Measurements from ENCODE around the gene C17orf67. TPM values are rescaled to one million over a fixed set of nuclear protein-coding genes. Genes with fewer than 3 reads are reported as not detected.

C17orf67 gene
- total RNA-seq, 1 donor from 2014 or later = 10.1 TPM

DNA sequence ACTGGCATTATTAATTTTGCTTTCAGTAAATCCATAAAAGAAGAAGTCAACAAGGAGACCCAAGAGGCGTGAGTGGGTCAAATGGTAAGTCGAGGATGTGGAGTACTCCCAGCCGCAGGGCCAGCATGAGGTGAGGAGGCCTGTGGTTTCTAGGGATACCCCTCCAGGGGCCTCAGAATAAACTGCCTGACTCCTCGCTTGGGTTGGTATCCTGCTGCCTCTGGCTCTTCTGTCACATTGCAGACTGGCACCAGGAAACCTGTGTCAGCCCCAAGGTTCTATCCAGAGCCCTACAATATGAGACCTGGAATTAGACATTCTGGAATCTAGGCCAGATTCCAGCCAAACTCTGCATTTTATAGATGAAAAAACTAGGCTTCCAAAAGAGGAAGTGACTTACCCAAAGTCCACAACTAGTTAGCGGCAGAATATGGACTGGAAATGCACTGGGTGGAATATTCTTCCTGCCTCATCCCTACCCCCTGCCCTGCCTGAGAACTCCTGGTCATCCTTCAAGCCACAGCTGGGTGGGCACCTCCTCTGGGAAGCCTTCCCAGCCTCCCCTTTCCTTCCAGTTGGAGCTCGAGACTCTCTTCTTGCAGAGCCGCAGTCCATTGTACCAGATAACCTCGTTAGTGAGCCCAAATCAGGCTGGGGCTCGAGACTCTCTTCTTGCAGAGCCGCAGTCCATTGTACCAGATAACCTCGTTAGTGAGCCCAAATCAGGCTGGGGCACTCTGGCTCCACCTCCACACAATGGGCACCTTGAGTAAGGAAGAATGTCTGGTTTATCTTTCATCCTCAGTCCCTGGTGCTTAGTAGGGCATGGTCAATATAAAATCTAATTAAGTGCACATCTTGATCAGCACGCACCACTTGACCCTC is 22.6 kb downstream of the C17orf67 start:
- no peaks in the 10 kb centered on the region for H3K27me3 ChIP-seq
- TF ChIP-seq, protein P1, sequence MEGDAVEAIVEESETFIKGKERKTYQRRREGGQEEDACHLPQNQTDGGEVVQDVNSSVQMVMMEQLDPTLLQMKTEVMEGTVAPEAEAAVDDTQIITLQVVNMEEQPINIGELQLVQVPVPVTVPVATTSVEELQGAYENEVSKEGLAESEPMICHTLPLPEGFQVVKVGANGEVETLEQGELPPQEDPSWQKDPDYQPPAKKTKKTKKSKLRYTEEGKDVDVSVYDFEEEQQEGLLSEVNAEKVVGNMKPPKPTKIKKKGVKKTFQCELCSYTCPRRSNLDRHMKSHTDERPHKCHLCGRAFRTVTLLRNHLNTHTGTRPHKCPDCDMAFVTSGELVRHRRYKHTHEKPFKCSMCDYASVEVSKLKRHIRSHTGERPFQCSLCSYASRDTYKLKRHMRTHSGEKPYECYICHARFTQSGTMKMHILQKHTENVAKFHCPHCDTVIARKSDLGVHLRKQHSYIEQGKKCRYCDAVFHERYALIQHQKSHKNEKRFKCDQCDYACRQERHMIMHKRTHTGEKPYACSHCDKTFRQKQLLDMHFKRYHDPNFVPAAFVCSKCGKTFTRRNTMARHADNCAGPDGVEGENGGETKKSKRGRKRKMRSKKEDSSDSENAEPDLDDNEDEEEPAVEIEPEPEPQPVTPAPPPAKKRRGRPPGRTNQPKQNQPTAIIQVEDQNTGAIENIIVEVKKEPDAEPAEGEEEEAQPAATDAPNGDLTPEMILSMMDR (IDR thresholded peaks at IDR 0.05) = no peak
- intact Hi-C loops (cut with DNase I) = no loop called here
- H3K4me1 ChIP-seq = no peaks in the 10 kb centered on the region
- no peaks in the 10 kb centered on the region for H3K36me3 ChIP-seq
- H3K9me3 ChIP-seq = no peaks in the 10 kb centered on the region
- DNase-seq (ENCODE audit: low spot score in 2 of 2) = no peak
- no peak overlapping the region for H3K27ac ChIP-seq
- H3K4me3 ChIP-seq = no peak overlapping the region

DNA sequence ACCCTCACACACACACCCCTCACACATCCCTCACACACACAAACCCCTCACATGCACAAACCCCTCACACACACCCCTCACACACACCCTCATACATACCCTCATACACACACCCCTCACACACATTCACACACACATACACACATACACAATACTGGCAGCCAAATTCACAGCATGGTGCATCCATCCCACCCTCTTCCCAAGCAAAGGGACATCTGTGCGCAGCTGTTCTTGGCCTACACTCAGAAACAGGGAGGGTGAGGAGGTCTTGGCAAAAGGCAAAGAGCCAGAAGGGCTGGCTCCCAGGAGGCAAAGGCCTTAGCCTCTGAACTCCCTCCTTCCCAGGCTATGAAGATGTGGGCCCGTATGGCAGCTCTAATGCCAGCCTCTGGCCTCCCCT is 23.4 kb downstream of the C17orf67 start:
- H3K4me1 ChIP-seq = no peaks in the 10 kb centered on the region
- no peak for DNase-seq (ENCODE audit: low spot score in 2 of 2)
- H3K27ac ChIP-seq = no peak overlapping the region
- no peaks in the 10 kb centered on the region for H3K27me3 ChIP-seq
- intact Hi-C loops (cut with DNase I) = no loop called here
- no peaks in the 10 kb centered on the region for H3K36me3 ChIP-seq
- TF ChIP-seq, protein P1 (IDR thresholded peaks at IDR 0.05) = no peak
- H3K9me3 ChIP-seq = no peaks in the 10 kb centered on the region
- H3K4me3 ChIP-seq = no peak overlapping the region

DNA sequence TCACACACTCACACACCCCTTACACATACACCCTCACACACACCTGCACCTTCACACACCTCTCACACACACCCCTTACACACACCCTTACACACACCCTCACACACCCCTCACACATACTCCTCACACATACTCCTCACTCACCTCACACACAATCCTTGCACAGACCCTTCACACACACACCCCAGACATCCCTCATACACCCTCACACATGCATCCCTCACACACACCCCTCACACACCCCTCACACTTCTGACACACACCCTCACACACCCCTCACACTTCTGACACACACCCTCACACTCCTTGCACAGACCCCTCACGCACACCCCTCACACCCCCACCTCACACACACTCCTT is 23.9 kb downstream of the C17orf67 start:
- H3K27me3 ChIP-seq = no peaks in the 10 kb centered on the region
- intact Hi-C loops (cut with DNase I) = no loop called here
- TF ChIP-seq, protein P1 (IDR thresholded peaks at IDR 0.05) = no peak
- no peaks in the 10 kb centered on the region for H3K36me3 ChIP-seq
- no peaks in the 10 kb centered on the region for H3K9me3 ChIP-seq
- no peak for DNase-seq (ENCODE audit: low spot score in 2 of 2)
- no peak overlapping the region for H3K27ac ChIP-seq
- H3K4me1 ChIP-seq = no peaks in the 10 kb centered on the region
- H3K4me3 ChIP-seq = no peak overlapping the region

DNA sequence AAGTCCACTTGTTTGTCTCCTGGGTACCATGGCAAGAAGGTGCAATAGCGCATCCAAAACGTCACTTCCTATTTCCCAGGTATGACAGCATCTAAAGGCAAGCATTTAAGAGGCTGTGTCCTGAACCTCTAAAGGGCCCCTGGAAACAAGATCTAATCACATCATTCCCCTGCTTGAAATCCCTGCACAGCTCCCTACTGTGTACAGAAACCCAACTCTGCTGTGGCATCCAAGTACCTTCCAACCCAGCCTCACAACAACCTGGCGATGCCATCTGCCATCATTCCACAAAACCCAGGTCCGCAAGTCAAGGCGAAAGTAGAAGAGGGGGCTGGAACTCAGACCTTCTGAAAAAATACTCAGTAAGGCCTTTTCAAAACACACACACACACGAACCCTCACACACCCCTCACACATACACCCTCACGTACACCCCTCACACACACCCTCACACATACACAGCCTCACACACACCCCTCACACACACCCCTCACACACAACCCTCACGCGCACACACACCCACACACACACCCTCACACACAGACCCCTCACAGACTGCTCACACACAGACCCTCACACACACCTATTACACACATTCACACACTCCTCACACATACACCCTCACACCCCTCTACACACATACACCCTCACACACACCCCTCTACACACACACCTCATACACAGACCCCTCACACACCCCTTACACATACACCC is 24.5 kb downstream of the C17orf67 start:
- H3K9me3 ChIP-seq = no peaks in the 10 kb centered on the region
- no peak overlapping the region for H3K4me3 ChIP-seq
- intact Hi-C loops (cut with DNase I) = no loop called here
- TF ChIP-seq, protein P1 (IDR thresholded peaks at IDR 0.05) = no peak
- no peaks in the 10 kb centered on the region for H3K36me3 ChIP-seq
- H3K27me3 ChIP-seq = no peaks in the 10 kb centered on the region
- DNase-seq (ENCODE audit: low spot score in 2 of 2) = no peak
- no peaks in the 10 kb centered on the region for H3K4me1 ChIP-seq
- no peak overlapping the region for H3K27ac ChIP-seq

DNA sequence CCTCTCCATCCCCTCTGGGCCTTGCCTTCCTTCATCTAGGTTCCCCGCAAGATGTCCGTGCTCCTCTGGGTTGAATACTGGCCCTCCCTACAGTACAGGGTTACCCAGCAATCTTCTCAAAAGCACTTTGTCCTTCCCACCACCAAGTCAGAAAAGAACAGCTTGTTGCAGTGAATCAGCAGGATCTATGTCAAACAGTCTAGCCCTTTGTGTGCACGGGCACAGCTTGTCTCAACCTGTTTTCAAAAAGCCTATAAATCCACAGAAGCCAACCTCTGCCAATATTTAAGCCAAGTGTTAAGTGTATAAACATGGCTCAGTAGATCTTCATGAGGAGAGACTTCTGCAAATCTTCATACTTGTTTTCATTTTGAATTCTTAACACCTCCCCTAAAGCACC is 25.2 kb downstream of the C17orf67 start:
- Histone ChIP-seq H3K36me3 (no peaks in the 10 kb centered on the region), H3K9me3 (no peaks in the 10 kb centered on the region), H3K27ac (no peak overlapping the region), H3K4me3 (no peak overlapping the region), H3K4me1 (no peaks in the 10 kb centered on the region), H3K27me3 (no peaks in the 10 kb centered on the region)
- intact Hi-C loops (cut with DNase I) = no loop called here
- TF ChIP-seq, protein P1 (IDR thresholded peaks at IDR 0.05) = no peak
- no peak for DNase-seq (ENCODE audit: low spot score in 2 of 2)

Measured in ascending aorta (tissue), 2 donors.